Kidney epithelial cell (primary cell): ENCODE results near the gene TMEM100. TPM values are rescaled to one million over a fixed set of nuclear protein-coding genes. Genes with fewer than 3 reads are reported as not detected.

Source experiments
- DNase-seq: peaks from one replicate; pipeline ENCODE4 v3.0.0-alpha.2; 2010; ENCODE audit warnings: low read depth
- H3K27me3 ChIP-seq: 2 replicates; pipeline ENCODE4 v1.6.0; 2011; ENCODE audit warnings: low read length; ENCODE audit not compliant: control insufficient read depth, insufficient read depth
- H3K36me3 ChIP-seq: 2 replicates; pipeline ENCODE4 v1.5.1; 2011; ENCODE audit warnings: low read length; ENCODE audit not compliant: control insufficient read depth, insufficient read depth
- H3K4me3 ChIP-seq: 2 replicates; pipeline ENCODE4 v1.5.1; 2011; ENCODE audit warnings: low read depth, mild to moderate bottlenecking, control low read depth, low read length
- CTCF ChIP-seq: IDR thresholded peaks from 2 replicates; pipeline ENCODE4 v1.5.1; 2011; ENCODE audit warnings: mild to moderate bottlenecking, moderate library complexity, low read length, control low read depth, inconsistent platforms; ENCODE audit not compliant: insufficient read depth, poor library complexity, severe bottlenecking
- total RNA-seq: library from RNA; depleted of rRNA; stranded (reverse); fragments of >200 nt; gene quantifications from 2 replicates; pipeline ENCODE4 v1.2.3, GENCODE V29; 2015

TMEM100 gene
- total RNA-seq, 1 donor from 2014 or later, result not detected

- H3K4me3 ChIP-seq, result no peak overlapping the region
- H3K36me3 ChIP-seq, result no peaks in the 10 kb centered on the region
- no peaks in the 10 kb centered on the region for H3K27me3 ChIP-seq
- DNase-seq, result no peak
- no peak for TF ChIP-seq CTCF
Observed at GRCh38 chr17:55708175-55708974, 14.3 kb downstream of the TMEM100 start.

- Histone ChIP-seq H3K4me3 (no peak overlapping the region), H3K27me3 (no peaks in the 10 kb centered on the region), H3K36me3 (no peaks in the 10 kb centered on the region)
- no peak for TF ChIP-seq CTCF
- no peak for DNase-seq
Observed at GRCh38 chr17:55706808-55707773, 15.6 kb downstream of the TMEM100 start.

GRCh38 chr17:55705847-55706246, 16.8 kb downstream of the TMEM100 start:
- Histone ChIP-seq H3K36me3 (no peaks in the 10 kb centered on the region), H3K27me3 (no peaks in the 10 kb centered on the region), H3K4me3 (no peak overlapping the region)
- TF ChIP-seq CTCF, result no peak
- no peak for DNase-seq

GRCh38 chr17:55704401-55704800, 18.3 kb downstream of the TMEM100 start:
- TF ChIP-seq CTCF, result no peak
- no peaks in the 10 kb centered on the region for H3K27me3 ChIP-seq
- DNase-seq, result no peak
- no peaks in the 10 kb centered on the region for H3K36me3 ChIP-seq
- no peak overlapping the region for H3K4me3 ChIP-seq

- no peak for DNase-seq
Observed at GRCh38 chr17:55702150-55702549, 20.5 kb downstream of the TMEM100 start.

More at GRCh38 chr17:55702150-55702549, 20.5 kb downstream of the TMEM100 start:
- Histone ChIP-seq H3K4me3 (no peak overlapping the region), H3K27me3 (no peaks in the 10 kb centered on the region), H3K36me3 (no peaks in the 10 kb centered on the region)
- no peak for TF ChIP-seq CTCF
